IMR-90 (cell line): Measurements from ENCODE around the gene IL5RA. TPM values are rescaled to one million over a fixed set of nuclear protein-coding genes. Genes with fewer than 3 reads are reported as not detected.

Experiments used
- ATAC-seq: fragments of 200-7000 bp; cut with Tn5 transposase; 2 replicates; pipeline ENCODE4 v1.9.1; 2020; ENCODE audit warnings: low read depth, mild to moderate bottlenecking, moderate library complexity
- BruUV-seq: library from RNA; stranded (reverse); fragments of 400-500 nt; replicated peaks from 2 replicates; lab custom pipeline; 2021; lab: Mats Ljungman, UMichigan
- CTCF ChIA-PET: fragments of 300-600 bp; formaldehyde crosslinking; extraction: SDS; loops from one replicate; lab custom pipeline; 2021; ENCODE audit warnings: antibody characterized with exemption; lab: Yijun Ruan, JAX
- POLR2A ChIA-PET: fragments of 300-600 bp; sonication (Branson Sonifier 250); formaldehyde crosslinking; loops from one replicate; lab custom pipeline; 2022; ENCODE audit warnings: antibody characterized with exemption; ENCODE audit not compliant: unreplicated experiment; lab: Charles Lee
- DNase-seq: peaks from one replicate; pipeline ENCODE4 v3.0.0; 2013
- H2AFZ ChIP-seq: replicated peaks from 2 replicates; pipeline ENCODE3; 2013; ENCODE audit warnings: low read length, mild to moderate bottlenecking; ENCODE audit not compliant: poor library complexity
- H2AK5ac ChIP-seq: 2 replicates; pipeline ENCODE4 v1.6.1; 2013; ENCODE audit warnings: low read depth, low read length, inconsistent platforms
- H2AK9ac ChIP-seq: replicated peaks from 2 replicates; pipeline ENCODE3; 2013; ENCODE audit warnings: mild to moderate bottlenecking, low read depth, low read length, moderate library complexity; ENCODE audit not compliant: poor library complexity
- H2BK120ac ChIP-seq: 2 replicates; pipeline ENCODE4 v1.6.1; 2013; ENCODE audit warnings: low read depth, low read length, inconsistent platforms
- H2BK15ac ChIP-seq: 3 replicates; pipeline ENCODE4 v1.6.1; 2013; ENCODE audit warnings: low read depth, low read length, inconsistent platforms
- H2BK20ac ChIP-seq: 2 replicates; pipeline ENCODE4 v1.6.1; 2013; ENCODE audit warnings: low read depth, mild to moderate bottlenecking, inconsistent platforms, low read length, moderate library complexity
- H2BK5ac ChIP-seq: 2 replicates; pipeline ENCODE4 v1.6.1; 2013; ENCODE audit warnings: mild to moderate bottlenecking, low read depth, low read length, inconsistent platforms; ENCODE audit not compliant: poor library complexity, severe bottlenecking
- H3K14ac ChIP-seq: replicated peaks from 2 replicates; pipeline ENCODE4 v1.6.1; 2013; ENCODE audit warnings: low read depth, low read length, inconsistent platforms
- H3K18ac ChIP-seq: 2 replicates; pipeline ENCODE4 v1.6.1; 2013; ENCODE audit warnings: low read depth, low read length, control low read depth
- H3K23ac ChIP-seq: 2 replicates; pipeline ENCODE4 v1.6.1; 2013; ENCODE audit warnings: low read depth, low read length, inconsistent platforms
- H3K27ac ChIP-seq: 2 replicates; pipeline ENCODE4 v1.5.1; 2013; ENCODE audit warnings: mild to moderate bottlenecking, control low read depth, low read length; ENCODE audit not compliant: insufficient read depth
- H3K27me3 ChIP-seq: 2 replicates; pipeline ENCODE4 v1.6.1; 2013; ENCODE audit warnings: low read length; ENCODE audit not compliant: control insufficient read depth, insufficient read depth
- H3K36me3 ChIP-seq: 2 replicates; pipeline ENCODE4 v1.6.1; 2013; ENCODE audit warnings: low read length, mixed read lengths; ENCODE audit not compliant: control insufficient read depth, insufficient read depth
- H3K4ac ChIP-seq: 2 replicates; pipeline ENCODE4 v1.6.1; 2013; ENCODE audit warnings: low read depth, low read length, inconsistent platforms
- H3K4me1 ChIP-seq: 2 replicates; pipeline ENCODE4 v1.6.1; 2013; ENCODE audit warnings: low read length, mixed read lengths; ENCODE audit not compliant: control insufficient read depth, insufficient read depth
- H3K4me2 ChIP-seq: 2 replicates; pipeline ENCODE4 v1.6.1; 2013; ENCODE audit warnings: low read depth, mild to moderate bottlenecking, control low read depth, low read length, moderate library complexity
- H3K4me3 ChIP-seq: 2 replicates; pipeline ENCODE4 v1.5.1; 2013; ENCODE audit warnings: low read depth, mild to moderate bottlenecking, control low read depth, low read length, moderate library complexity; ENCODE audit not compliant: insufficient read depth
- H3K56ac ChIP-seq: 2 replicates; pipeline ENCODE4 v1.6.1; 2013; ENCODE audit warnings: low read length, inconsistent platforms; ENCODE audit not compliant: insufficient read depth; ENCODE audit errors: extremely low read depth
- H3K79me1 ChIP-seq, 2 experiments: 2 replicates each; pipeline ENCODE4 v1.6.1; 2013; ENCODE audit warnings: low read length in 2 of 2, inconsistent platforms in 1 of 2, low read depth in 1 of 2
- H3K9ac ChIP-seq: 2 replicates; pipeline ENCODE4 v1.6.1; 2013; ENCODE audit warnings: low read depth, low read length, control low read depth
- H3K9me1 ChIP-seq: 2 replicates; pipeline ENCODE4 v1.6.1; 2013; ENCODE audit warnings: low read length, inconsistent platforms; ENCODE audit not compliant: insufficient read depth
- H3K9me3 ChIP-seq: 2 replicates; pipeline ENCODE4 v1.6.1; 2013; ENCODE audit warnings: low read length; ENCODE audit not compliant: control insufficient read depth, insufficient read depth
- H4K20me1 ChIP-seq: 2 replicates; pipeline ENCODE4 v1.6.1; 2013; ENCODE audit warnings: low read length, inconsistent platforms; ENCODE audit not compliant: insufficient read depth
- H4K5ac ChIP-seq: 2 replicates; pipeline ENCODE4 v1.6.1; 2013; ENCODE audit warnings: mild to moderate bottlenecking, low read depth, low read length, control low read depth
- H4K8ac ChIP-seq, 2 experiments: 2 replicates each; pipeline ENCODE4 v1.6.1; 2013; ENCODE audit warnings: low read depth in 2 of 2, low read length in 2 of 2, control low read depth in 1 of 2, inconsistent platforms in 1 of 2
- H4K91ac ChIP-seq: 2 replicates; pipeline ENCODE4 v1.6.1; 2013; ENCODE audit warnings: low read depth, low read length, inconsistent platforms; ENCODE audit not compliant: insufficient read depth
- BHLHE40 ChIP-seq: fragments of 150-350 bp; IDR thresholded peaks from 2 replicates; pipeline ENCODE4 v1.6.1; 2016; ENCODE audit warnings: mild to moderate bottlenecking, low read depth, low read length
- CEBPB ChIP-seq: IDR thresholded peaks from 2 replicates; pipeline ENCODE4 v1.6.1; 2012; ENCODE audit warnings: low read depth, low read length, improper control_type of control experiment
- CHD1 ChIP-seq: IDR thresholded peaks from 2 replicates; pipeline ENCODE4 v1.6.1; 2012; ENCODE audit warnings: low read depth, low read length, improper control_type of control experiment
- MAZ ChIP-seq: IDR thresholded peaks from 2 replicates; pipeline ENCODE4 v1.6.1; 2012; ENCODE audit warnings: low read depth, mild to moderate bottlenecking, low read length, improper control_type of control experiment, moderate library complexity, borderline replicate concordance
- MXI1 ChIP-seq: IDR thresholded peaks from 2 replicates; pipeline ENCODE4 v1.6.1; 2012; ENCODE audit warnings: low read depth, mild to moderate bottlenecking, low read length, moderate library complexity, borderline replicate concordance
- POLR2A ChIP-seq: IDR thresholded peaks from 2 replicates; pipeline ENCODE4 v1.6.1; 2012; ENCODE audit warnings: mild to moderate bottlenecking, low read depth, low read length
- RAD21 ChIP-seq: IDR thresholded peaks from 2 replicates; pipeline ENCODE4 v1.6.1; 2012; ENCODE audit warnings: low read length, improper control_type of control experiment
- RFX5 ChIP-seq: IDR thresholded peaks from 2 replicates; pipeline ENCODE4 v1.8.0; 2012; ENCODE audit warnings: low read depth, mild to moderate bottlenecking, low read length, moderate library complexity
- WGBS, 2 experiments: methylation state at CpG; one replicate each; pipeline versions ENCODE4 v1.1.5 to v1.1.7; 2013; ENCODE audit warnings: missing lambda C conversion rate in 2 of 2; ENCODE audit not compliant: insufficient read length in 1 of 2; ENCODE audit errors: extremely low coverage in 2 of 2; 5-methylcytosine and 5-hydroxymethylcytosine counted together
- dilution Hi-C: fragments of 300-500 bp; cut with HindIII; formaldehyde crosslinking; loops from one replicate; pipeline ENCODE4 v1.14.3; 2018; ENCODE audit warnings: low sequenced_read_pairs; ENCODE audit not compliant: unreplicated experiment
- in situ Hi-C: fragments of 300-500 bp; cut with MboI; formaldehyde crosslinking; loops from 3 replicates; pipeline ENCODE4 v1.14.3; 2019; ENCODE audit warnings: low sequenced_read_pairs, inconsistent platforms, mixed read lengths
- intact Hi-C: fragments of 100-400 bp; cut with micrococcal nuclease; formaldehyde crosslinking; loops from 2 replicates; pipeline ENCODE4 v1.10.0; 2022
- polyA plus RNA-seq, 3 experiments: library from polyadenylated mRNA; depleted of rRNA; stranded (reverse); fragments of >200 nt; gene quantifications; 2 replicates each; pipeline ENCODE4 v1.2.3, GENCODE V29; 2012; ENCODE audit warnings: low replicate concordance in 1 of 3
- total RNA-seq: library from RNA; depleted of rRNA; stranded (reverse); fragments of >200 nt; gene quantifications from 2 replicates; pipeline ENCODE4 v1.2.3, GENCODE V29; 2012
- TF ChIP-seq, protein P1 (sequence below): fragments of 150-350 bp; IDR thresholded peaks from 2 replicates; pipeline ENCODE4 v1.6.1; 2016; ENCODE audit warnings: low read depth, mild to moderate bottlenecking, low read length, moderate library complexity, borderline replicate concordance

The IL5RA gene
- total and polyA plus RNA-seq, 2 of the 4 experiments (the other 2 are of a cell fraction) = not detected

DNA sequence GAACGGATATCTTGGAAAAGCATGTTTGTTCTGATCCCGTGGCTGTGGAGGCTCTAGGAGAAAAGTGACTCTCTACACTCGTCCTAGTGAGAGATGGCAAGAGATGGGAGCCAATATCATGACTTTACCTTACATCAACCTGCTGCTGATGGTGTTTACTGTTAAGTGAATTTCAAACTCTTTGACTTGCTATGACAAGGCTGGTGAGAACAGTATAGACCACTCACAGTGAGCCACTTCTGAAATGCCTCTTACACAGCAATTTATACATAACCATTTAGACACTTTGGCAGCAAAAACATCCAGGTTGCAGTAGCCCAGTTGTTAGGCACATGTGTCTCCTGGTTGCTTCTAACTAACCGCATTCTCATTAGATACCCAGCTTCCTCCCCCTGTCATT, 43.3 kb downstream of the IL5RA start:
- Histone ChIP-seq H3K9me3 (no peaks in the 10 kb centered on the region), H2BK5ac (no peak overlapping the region), H3K56ac (no peak overlapping the region), H2BK20ac (no peak overlapping the region), H3K4me3 (no peak overlapping the region), H2AK5ac (no peak overlapping the region), H3K36me3 (no peaks in the 10 kb centered on the region), H2AK9ac (no peak overlapping the region), H3K14ac (no peak overlapping the region), H4K5ac (no peak overlapping the region), H3K9ac (no peak overlapping the region), H4K20me1 (no peaks in the 10 kb centered on the region), H3K4me2 (no peak overlapping the region), H3K27me3 (no peaks in the 10 kb centered on the region), H3K18ac (no peak overlapping the region), H2BK15ac (no peak overlapping the region), H2BK120ac (no peak overlapping the region), H3K4ac (no peak overlapping the region), H3K9me1 (no peaks in the 10 kb centered on the region), H3K79me1 (no peaks in the 10 kb centered on the region), H4K8ac (no peak overlapping the region), H3K23ac (no peak overlapping the region), H4K91ac (no peak overlapping the region), H3K27ac (no peak overlapping the region), H3K4me1 (no peaks in the 10 kb centered on the region), H2AFZ (no peak overlapping the region)
- ChIA-PET POLR2A (no interaction called here), CTCF (no interaction called here)
- no TSS peak for BruUV-seq
- TF ChIP-seq POLR2A = no peak
- no peak for TF ChIP-seq BHLHE40
- TF ChIP-seq MXI1 = no peak
- TF ChIP-seq MAZ = no peak
- TF ChIP-seq CHD1 = no peak
- TF ChIP-seq RFX5 = no peak
- no peak for TF ChIP-seq CEBPB
- TF ChIP-seq, protein P1, sequence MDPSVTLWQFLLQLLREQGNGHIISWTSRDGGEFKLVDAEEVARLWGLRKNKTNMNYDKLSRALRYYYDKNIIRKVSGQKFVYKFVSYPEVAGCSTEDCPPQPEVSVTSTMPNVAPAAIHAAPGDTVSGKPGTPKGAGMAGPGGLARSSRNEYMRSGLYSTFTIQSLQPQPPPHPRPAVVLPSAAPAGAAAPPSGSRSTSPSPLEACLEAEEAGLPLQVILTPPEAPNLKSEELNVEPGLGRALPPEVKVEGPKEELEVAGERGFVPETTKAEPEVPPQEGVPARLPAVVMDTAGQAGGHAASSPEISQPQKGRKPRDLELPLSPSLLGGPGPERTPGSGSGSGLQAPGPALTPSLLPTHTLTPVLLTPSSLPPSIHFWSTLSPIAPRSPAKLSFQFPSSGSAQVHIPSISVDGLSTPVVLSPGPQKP = no peak
- no peak for TF ChIP-seq RAD21
- WGBS, 2 experiments = no CpG with 5 or more reads among the region's 4 CpGs
- DNase-seq (no peak), ATAC-seq (no peak)
- in situ Hi-C loops (no loop called here), intact Hi-C loops (no loop called here), dilution Hi-C loops (no loop called here)
